GM12878 (cell line): ENCODE data around the gene CABLES1. TPM values are rescaled to one million over a fixed set of nuclear protein-coding genes. Genes with fewer than 3 reads are reported as not detected.

ENCODE experiments used
- CBFB ChIP-seq: IDR thresholded peaks from 2 replicates; pipeline ENCODE4 v1.6.1; 2016; ENCODE audit warnings: antibody characterized with exemption, low read depth
- IKZF1 ChIP-seq: fragments of 450-650 bp; conservative IDR thresholded peaks from 2 replicates; pipeline ENCODE4 v1.6.1; 2017; ENCODE audit warnings: antibody characterized with exemption, mild to moderate bottlenecking
- POLR2AphosphoS5 ChIP-seq: IDR thresholded peaks from 2 replicates; pipeline ENCODE4 v1.6.1; 2011; ENCODE audit warnings: mild to moderate bottlenecking, low read length, inconsistent platforms
- TCF7 ChIP-seq: IDR thresholded peaks from 2 replicates; pipeline ENCODE4 v1.6.1; 2014; ENCODE audit warnings: antibody characterized with exemption, borderline replicate concordance
- ZBTB11 ChIP-seq: fragments of 450-650 bp; formaldehyde crosslinking; IDR thresholded peaks from 2 replicates; pipeline ENCODE4 v1.5.0; 2022; ENCODE audit warnings: mild to moderate bottlenecking, missing genetic modification characterization
- polyA plus RNA-seq, 11 experiments: library from polyadenylated mRNA; depleted of rRNA in 4 of 11; unstranded in 6 of 11; stranded (reverse) in 5 of 11; fragments of >200 nt; fragmentation: Nextera tagmentation in 4 of 11; fragmentation: Illumina TruSeq in 1 of 11; extraction: Ambion mirVana in 4 of 11; extraction: Trizol in 1 of 11; gene quantifications; 1 replicate in 1 of 11; 2 replicates in 10 of 11; pipeline versions ENCODE4 v1.2.1 to v1.2.3, GENCODE V29; 2011 to 2016; ENCODE audit warnings: inconsistent platforms in 2 of 11, missing spikeins in 2 of 11, low read depth in 1 of 11
- total RNA-seq, 4 experiments: library from RNA; depleted of rRNA in 3 of 4; stranded (reverse); fragments of >200 nt in 3 of 4; fragmentation: Illumina TruSeq in 1 of 4; extraction: Trizol in 1 of 4; gene quantifications; 2 replicates each; pipeline versions ENCODE4 v1.2.1 to v1.2.3, GENCODE V29; 2013 to 2021

Gene CABLES1
- total and polyA plus RNA-seq, 10 of the 15 experiments (the other 5 are each of a cell fraction or from before 2014, with no cell fraction given): 2.9 to 27.2 (median 8.2) TPM

- no peak for TF ChIP-seq ZBTB11 (CRISPR knock-in tag)
- 0 out of 2 replicates have a peak, but pooled peaks have one; percentile 17 for TF ChIP-seq CBFB
- TF ChIP-seq IKZF1: peak; percentile 53; the same call in 1 of the 2 replicates
- TF ChIP-seq POLR2AphosphoS5: peak; percentile 44; the same call in 1 of the 2 replicates
- peak; percentile 22; the same call in 1 of the 2 replicates for TF ChIP-seq TCF7
Measured at GRCh38 chr18:23259701-23260681, 124.7 kb downstream of the CABLES1 start (continued).
